ENCODE results near the gene SNRPA1.
"Not testable (repeated sequence)": the region's sequence is repeated elsewhere in the genome, so short reads cannot be mapped to it uniquely, and the experiment has no call there.

Gene SNRPA1

DNA sequence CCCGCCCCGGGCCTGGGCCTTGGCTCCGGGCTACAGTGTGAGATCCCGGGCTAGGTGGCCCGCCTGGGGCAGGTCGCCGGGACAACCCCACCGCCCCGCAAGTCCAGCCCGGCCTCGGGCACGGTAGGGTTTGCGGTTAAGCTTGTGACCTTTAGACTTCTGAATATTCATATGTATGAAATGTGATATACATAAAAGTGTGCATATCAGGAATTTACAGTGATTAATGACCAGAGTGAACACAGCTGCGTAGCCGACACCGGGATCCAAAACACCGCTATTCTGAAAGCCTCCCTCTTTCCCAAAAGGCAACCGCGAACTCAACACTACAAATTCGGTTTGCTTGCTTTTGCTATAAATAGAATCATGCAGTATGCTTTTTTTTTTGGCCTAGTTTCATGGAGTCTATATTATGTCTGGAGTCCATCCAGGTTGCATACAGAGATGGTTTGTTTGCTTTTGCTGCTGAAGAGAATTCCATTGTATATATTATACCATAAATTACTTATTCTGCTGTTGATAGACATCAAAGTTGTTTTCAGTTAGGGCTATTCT lies 636 bp upstream of the SNRPA1 start:
- DNase-seq (ENCODE audit: low spot score) = peak; percentile 14

DNA sequence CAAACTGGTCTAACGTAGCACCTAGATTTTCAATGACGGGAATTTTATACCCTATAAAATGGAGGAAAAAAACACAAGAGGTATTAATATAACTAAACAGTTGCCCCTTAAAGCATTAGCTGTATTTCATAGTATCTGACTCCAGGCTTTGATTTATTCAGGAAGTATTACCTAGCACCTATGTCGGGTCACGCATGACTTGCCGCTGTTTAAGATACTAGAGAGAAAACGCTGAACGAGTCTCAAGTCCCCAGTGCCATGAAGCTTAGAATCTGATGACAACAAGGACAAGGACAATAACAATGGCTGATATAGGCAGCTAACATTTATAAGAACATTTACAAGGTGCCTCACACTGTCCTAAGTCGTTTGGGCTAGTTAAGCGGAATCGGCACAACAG lies 1.9 kb downstream of the SNRPA1 start:
- DNase-seq (ENCODE audit: low spot score) = no peak

DNA sequence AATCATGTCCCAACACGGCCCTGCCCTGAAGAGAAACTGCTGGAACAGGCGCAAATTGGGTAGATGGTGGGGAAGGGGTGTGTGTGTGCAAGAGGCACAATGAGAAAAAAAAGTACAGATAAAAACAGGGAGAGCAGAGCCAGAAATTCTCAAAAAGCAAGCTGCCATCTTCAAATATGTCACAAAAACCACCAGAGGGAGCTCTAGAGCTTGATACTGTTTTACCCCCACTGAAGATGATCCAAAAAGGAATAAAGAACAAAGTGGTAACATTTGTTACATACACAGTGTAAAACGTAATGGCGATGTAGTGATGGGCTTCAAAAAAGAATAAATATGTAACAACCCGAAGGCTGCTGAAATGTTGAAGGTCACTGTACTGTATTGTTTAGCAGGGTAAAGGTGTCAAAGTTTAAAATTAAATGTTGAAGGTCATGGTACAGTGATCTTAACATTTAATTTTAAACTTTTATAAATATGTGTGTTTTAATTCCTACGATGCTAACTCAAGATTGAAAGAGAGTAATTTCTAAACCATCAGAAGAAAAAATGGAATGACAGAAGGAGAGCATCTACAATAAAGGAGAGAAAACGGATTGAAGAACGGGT lies 6.0 kb downstream of the SNRPA1 start:
- peak; percentile 86 for DNase-seq (ENCODE audit: low spot score)

DNA sequence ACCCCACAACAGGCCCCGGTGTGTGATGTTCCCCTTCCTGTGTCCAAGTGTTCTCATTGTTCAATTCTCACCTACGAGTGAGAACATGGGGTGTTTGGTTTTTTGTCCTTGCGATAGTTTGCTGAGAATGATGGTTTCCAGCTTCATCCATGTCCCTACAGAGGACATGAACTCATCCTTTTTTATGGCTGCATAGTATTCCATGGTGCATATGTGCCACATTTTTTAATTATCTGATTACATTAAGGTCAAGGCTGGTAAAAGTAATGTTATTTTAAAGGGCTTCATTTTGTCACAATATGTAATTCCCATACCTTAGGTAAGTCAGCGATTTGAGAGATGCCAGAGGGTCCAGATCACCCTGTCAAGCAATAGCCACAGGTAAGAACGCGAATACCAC lies 7.7 kb downstream of the SNRPA1 start:
- not testable (repeated sequence) for DNase-seq (ENCODE audit: low spot score)

DNA sequence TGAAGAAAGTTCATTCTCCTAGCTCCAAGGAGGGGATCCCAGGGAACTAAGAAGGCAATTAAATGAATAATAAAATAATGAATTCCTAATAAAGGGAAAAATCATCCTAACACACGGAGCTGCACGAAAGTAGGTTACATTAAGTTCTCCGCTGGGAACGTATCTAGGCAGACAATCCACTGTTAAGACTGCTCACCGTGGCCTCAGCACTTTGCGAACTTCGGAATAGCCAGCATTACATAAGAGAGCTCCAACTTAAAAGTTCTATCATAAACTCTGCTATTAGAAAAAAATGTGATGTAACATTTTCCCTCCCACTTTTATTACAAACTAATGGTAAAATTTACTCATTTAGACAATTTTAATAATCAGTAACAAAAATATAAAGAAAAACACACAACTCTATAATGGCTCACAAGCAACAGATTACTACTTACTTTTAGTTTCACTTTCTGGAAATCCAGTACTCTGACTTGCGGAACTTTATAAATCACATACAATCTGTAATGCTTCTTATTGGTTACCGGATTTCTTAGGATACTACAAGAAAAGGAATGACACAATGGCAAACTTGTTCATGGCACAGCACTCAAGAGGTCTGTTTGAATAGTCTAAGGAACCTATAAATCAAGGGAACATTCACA lies 8.5 kb downstream of the SNRPA1 start:
- DNase-seq (ENCODE audit: low spot score) = no peak

DNA sequence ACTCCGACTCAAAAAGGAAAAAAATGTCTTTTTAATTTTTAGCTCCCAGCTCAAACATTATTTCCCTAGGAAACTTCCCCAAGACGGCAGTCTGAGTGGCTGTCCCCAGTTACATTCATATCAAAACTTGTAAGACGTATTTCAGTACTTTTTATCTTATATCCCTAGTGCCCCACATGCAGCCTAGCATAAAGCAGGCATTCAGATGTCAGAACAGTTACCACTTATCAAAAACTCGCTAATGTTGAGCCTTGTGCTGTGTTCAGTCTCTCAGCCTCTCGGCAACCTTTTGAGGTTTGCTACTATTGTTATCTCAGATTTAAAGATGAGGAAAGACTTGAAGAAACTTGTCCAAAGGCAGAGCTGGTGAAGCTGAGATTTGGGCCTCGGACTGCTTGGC lies 11.1 kb downstream of the SNRPA1 start:
- no peak for DNase-seq (ENCODE audit: low spot score)

DNA sequence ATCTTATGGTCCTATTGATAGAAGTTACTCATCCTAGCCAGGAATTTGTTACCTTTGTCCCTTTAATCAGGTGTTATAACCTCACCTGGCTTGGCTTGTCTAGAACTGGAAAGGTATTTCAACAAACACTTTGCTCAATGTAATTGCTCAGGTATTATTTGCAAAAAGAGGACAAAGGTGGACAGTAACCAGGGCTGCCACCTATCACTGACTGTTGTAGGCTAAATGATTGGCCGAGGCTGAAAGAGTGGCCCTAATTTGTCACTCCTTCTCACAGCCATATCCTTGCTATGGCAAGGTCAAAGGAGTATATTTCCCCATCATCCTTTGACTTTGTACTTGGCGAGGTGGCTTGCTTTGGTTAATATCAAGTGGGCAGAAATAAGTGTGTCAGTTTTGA lies 15.0 kb downstream of the SNRPA1 start:
- DNase-seq (ENCODE audit: low spot score) = no peak

DNA sequence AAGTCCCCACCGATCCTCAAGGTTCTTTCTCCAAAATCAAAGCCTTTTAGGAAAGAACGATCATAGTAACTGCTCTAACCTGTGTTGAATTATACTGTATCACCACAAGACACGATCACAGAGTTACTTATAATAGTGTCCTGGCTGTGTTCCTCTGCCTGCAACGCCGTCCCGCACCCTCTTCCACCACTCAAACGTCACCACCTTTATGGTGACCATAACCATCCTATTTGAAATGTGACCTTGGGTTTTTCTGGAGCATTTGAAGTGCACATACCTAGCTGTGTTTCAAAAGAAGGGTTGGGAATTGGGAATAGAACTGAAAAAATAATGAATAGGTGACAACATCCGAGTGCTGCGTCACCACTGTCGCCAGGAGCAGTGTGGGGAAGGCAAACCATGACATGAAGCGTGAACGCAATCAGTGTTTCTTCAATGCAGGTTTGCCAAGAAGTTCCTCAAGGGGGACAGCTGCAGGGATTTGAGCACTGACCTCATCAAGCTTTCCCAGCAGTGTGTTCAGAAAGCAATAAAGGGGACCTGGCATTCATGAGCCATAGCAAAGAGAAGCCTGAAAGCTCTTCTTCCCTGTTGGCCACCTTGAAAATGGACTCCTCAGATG lies 17.0 kb downstream of the SNRPA1 start:
- no peak for DNase-seq (ENCODE audit: low spot score)

DNA sequence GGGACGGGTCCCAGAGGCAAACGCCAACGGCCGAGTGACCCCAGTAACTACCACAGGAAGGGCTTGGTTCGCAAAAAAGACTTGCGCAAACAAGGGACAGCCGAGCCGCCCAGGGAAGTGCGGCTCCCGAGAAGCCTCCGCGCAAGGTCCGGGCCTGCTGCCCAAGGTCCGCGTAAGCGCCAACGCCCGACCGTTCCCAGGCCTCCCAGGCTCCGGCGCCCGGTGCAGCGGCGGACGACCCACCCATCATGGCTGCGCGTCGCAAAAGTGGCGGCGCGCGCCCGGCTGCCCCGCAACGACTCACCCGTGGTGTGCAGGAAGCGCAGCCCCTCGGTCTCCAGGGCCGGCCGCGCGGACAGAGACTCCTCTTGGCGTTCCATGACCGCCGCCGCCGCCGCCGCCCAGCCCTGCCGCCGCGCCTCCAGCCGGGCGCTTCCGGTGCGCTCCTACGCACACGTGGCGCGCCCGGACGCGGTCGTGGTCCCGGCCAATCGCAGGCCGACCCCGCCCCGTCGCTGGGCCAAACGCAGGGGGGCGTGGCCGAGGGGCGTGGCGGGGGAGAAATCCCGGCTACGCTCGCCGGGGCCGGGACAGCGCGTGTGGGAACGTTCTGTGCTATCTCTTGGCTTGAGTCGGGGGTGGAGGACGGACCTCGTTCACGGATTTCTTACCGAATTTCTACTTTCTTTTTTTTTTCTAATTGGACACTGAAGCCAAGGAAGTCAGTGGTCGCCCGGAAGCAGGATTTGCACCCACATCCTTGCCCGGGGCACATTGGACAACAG lies 17.8 kb downstream of the SNRPA1 start, which contains the start of gene SELENOS:
SELENOS (minus strand) TSS at position 448 of the 785 bp plus-strand sequence; CDS start at position 380, 68 bp downstream.
- DNase-seq (ENCODE audit: low spot score) = peak; percentile 92

DNA sequence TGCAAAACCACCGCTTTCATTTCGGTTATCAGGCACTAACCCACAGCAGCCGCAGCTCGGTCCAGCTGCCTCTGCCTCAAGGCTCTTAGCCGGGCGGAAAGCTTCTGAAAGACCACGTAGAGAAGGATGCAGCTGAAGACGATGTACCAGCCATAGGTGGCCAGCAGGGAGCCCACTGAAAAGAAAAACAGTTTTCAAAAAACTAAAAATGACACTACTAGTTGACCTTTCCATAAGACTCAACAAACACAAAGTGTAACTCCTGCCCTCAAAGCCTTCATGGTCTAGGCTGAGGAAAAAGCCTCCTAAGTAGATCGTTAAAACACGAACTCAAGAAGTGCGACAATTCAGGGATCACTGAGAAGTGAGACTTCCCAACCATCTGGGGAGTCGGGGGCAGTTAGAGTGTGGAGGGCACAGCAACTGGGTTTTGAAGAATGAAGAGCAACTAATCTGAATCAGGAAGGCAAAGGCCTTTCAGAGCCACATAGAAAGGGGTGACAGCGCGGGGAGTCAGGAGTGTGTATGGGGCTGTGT lies 18.5 kb downstream of the SNRPA1 start:
- DNase-seq (ENCODE audit: low spot score) = peak; percentile 24

DNA sequence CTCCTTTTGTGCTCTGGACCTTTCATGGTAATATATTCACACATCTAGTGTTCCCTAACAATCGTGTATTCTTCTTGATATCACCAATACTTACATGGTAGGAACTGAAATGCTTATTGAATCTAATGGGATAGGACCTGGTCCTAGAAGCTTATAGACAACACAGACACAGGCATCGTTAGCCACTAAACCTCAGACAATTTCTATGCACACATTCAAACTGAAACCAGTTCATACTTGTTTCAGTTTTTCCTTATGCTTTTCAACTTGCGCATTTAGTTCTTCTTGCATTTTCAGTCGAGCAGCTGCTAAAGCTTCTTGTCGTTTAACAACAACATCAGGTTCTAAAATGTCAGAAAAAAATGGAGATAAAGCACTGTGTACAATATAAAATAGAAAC lies 20.0 kb downstream of the SNRPA1 start:
- DNase-seq (ENCODE audit: low spot score) = no peak

DNA sequence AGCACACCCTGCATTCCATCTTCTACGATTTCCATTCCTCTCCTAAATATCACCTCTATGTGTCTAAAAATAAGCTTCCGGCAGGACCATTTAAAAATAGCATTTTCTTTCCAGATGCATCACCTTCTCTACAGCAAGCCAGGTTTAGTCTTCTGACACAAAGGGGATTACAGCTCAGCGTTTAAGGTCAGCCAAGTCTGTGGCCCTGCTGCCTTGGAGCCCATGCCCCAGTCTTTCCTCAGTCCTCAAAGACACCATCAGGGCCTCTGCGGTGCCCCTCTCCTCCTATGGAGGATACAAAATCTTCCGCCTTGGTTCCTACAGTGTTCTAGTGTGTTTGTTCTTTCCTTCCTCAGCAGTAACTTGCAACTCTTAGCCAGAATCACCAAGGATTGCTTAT lies 21.5 kb downstream of the SNRPA1 start:
- no peak for DNase-seq (ENCODE audit: low spot score)

DNA sequence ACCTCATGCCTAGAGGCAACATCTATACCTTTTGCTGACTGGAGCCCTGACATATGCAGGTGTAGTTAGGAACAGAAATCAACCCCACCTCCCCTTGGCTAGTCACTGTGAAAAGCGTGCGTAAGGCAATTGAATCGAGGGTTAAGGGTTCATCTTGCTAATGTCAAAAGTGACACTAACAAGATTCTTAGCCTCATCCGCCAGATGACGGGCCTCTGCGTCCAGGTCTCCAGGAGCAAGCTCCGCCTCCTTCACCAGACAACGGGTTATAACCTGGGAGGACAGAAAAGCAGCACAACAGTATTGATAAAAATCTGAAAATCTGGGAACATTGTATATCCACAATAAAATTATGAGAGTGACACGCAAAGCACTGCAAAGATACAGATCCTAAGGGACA lies 22.5 kb downstream of the SNRPA1 start:
- no peak for DNase-seq (ENCODE audit: low spot score)

DNA sequence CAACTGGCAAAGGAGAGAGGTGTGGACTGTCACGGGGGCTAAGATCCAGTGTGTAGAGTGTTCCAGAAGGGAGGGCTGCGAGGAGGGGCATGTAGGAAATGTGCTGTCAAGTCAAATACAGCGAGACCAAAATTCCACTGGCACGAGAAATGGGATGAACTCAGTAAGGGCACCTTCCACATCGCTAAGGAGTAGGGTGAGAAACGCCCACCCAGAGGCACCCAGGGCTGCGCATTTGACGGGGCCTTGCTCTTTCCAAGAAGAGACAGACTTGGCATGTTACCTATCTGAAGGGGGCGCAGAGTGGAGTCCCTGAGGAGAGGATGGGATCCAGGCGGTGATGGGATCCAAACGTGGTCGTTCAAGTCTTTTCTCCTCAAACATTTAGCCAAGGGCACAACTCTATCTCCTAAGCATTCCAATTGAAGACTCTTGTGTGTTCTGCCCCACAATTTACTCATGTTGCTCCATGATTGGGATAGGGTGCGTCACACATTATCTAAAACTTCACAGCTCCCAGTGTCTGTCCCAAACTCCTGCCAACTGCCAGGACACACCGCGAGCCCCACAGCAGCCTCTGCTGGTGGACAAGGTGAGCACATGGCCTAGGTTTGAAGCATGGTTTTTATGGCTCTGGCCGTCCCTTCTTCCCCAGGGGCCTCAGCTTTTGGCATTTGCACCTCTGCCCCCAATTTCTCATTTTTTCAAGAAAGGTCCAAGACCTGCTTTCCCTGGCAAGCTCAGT lies 25.4 kb downstream of the SNRPA1 start:
- no peak for DNase-seq (ENCODE audit: low spot score)

DNA sequence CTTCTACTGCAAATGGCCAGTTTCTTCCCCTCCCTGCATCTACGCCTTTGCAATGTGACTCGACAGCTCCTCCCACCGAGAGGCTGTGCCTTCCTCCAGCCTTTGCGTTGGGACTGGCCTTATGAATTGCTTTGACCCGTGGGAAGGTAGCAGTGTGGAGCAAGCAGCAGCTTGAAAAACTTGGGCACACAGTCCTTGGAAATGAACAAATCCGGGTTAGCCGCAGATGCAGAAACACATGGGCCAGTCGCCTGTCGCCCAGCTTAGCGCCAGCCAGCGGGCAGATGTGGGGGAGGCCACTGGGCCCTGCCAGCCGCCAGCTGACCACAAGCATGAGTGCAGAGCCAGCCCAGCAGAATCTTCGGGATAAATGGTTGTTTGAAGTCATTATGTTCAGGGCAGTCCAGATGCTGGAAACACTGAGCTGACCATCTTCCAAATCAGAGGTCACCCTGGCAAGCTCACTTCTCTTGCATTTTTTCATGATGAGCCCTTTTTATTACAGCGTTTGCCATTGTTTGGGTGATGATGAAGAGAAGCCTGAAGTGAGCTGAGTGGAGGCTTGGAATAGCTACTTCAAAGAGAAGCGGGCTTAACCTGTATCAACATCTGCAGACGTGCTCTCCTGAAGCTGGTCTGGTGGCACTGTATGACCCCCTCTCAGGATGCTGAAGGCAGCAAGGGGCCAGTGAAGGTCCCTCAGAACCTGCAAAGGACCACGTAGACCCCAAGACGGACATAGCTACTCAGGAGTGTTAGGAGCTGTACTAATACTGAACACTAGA lies 27.5 kb downstream of the SNRPA1 start:
- no peak for DNase-seq (ENCODE audit: low spot score)

DNA sequence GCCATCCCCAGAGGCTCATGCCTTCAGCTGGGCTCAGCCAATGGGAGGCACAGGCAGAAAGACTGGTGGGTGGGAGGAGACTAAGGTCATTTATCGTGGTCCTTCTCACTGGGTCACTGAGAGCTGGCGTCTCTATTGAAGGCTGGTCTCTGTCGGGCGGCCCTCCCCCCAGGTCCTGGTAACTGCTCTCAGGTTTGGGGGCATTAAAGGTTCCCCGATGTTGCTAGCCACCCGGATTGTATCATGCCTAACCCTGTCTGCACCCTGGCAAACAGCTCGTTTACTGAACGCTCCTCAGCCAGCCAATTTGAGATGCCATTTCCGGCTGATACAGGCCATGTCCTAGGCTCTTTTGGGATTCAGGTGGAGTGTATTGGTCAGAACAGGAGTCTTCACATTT lies 28.3 kb downstream of the SNRPA1 start:
- no peak for DNase-seq (ENCODE audit: low spot score)

DNA sequence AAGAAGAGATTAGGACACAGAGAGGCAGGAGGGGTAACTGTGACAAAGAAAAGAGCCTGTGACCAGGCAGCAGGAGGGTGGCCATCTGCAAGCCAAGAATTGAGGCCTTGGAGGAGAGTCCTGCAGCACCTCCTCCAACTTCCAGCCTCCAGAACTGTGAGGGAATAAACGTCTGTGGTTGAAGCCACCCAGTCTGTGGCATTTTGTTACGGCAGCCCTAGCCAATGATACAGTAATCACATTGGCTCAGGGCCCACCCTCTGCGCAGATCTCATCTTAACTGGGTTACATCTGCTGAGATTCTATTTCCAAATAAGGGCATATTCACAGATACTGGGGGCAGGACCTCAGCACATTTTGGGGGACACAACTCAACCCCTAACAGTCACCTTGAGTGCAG lies 29.0 kb downstream of the SNRPA1 start:
- no peak for DNase-seq (ENCODE audit: low spot score)

DNA sequence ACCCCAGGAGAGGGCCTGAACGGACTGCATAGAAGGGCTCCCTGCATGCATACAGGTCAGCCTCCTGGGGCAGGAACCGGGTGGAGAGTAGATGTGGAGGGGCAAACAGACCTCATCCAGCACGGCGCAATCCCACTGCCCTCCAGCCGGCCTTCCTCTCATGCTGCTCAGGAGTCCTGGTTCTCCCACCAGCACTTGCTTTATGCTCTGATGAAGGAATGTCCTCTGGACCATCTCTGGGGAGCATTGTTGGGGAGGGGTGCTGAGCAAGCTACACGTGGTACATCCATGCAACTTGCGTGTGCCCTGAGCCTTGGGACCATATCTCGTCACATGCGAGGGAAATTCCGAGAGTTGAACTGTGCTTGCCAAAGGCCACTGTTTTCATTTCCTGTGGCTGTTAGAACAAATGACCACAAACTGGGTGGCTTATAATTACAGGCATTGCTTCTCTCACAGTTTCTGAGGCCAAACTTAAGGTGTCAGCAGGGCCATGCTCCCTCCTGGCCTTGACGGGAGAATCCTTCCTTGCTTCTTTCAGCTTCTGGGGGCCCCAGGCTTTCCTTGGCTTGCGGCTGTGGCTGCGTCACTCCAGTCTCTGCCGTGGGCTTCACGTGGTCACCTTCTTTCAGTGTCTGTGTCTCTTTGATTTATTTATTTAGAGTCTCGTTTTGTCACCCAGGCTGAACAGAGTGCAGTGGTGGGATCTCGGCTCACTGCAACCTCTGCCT lies 30.0 kb downstream of the SNRPA1 start:
- no peak for DNase-seq (ENCODE audit: low spot score)

DNA sequence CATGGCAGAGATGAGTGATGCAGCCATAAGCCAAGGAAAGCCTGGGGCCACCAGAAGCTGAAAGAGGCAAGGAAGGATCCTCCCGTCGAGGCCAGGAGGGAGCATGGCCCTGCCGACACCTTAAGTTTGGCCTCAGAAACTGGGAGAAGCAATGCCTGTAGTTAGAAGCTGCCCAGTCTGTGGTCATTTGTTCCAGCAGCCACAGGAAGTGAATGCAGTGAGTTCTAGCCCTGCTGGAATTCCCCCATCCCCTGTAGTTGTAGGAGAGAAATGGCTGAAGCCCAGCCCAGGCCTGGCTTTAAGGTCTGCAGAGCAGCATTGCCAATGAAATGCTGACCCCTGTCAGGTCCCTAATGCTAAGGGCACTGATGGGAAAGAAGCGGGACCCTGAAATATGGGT lies 31.0 kb downstream of the SNRPA1 start:
- no peak for DNase-seq (ENCODE audit: low spot score)

DNA sequence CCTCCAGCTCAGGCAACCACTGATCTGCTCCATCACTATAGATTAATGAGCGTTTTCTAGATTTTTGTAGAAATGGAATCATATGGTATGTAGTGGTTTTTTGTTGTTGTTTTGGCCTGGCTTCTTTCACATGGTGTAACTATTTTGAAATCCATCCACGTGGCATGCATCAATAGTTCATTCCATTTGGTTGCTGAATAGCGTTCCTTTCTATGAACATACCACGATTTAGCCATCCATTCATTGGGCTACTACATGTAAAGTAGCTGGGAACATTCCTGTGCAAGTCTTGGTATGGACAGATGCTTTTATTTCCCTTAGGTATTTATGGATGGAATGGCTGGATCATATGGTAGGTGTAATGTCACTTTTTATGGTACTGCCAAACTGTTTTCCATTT lies 32.5 kb downstream of the SNRPA1 start:
- no peak for DNase-seq (ENCODE audit: low spot score)
